HFF-Myc (cell line): ENCODE results near the gene SLC6A4.
A peak's percentile ranks its signal among the peaks of the same experiment; 100 is the strongest.

Experiments
- DNase-seq: peaks from one replicate; pipeline ENCODE4 v3.0.0-alpha.2; 2011; ENCODE audit warnings: low read depth; ENCODE audit errors: extremely low read depth
- H3K4me3 ChIP-seq: replicated peaks from 2 replicates; pipeline ENCODE4 v1.5.1; 2011; ENCODE audit warnings: low read depth, mild to moderate bottlenecking, control low read depth, low read length
- TF ChIP-seq, protein P1 (sequence below): IDR thresholded peaks from 2 replicates; pipeline ENCODE4 v1.5.1; 2012; ENCODE audit warnings: mild to moderate bottlenecking, low read depth, low read length, control low read depth; ENCODE audit errors: missing control alignments

SLC6A4 gene

GRCh38 chr17:30235386-30236296 is at the start of gene SLC6A4:
Gene SLC6A4 (minus strand): TSS chr17:30235697. CDS start chr17:30221958, 13,739 bp downstream.
- no peak for DNase-seq
- TF ChIP-seq, protein P1, sequence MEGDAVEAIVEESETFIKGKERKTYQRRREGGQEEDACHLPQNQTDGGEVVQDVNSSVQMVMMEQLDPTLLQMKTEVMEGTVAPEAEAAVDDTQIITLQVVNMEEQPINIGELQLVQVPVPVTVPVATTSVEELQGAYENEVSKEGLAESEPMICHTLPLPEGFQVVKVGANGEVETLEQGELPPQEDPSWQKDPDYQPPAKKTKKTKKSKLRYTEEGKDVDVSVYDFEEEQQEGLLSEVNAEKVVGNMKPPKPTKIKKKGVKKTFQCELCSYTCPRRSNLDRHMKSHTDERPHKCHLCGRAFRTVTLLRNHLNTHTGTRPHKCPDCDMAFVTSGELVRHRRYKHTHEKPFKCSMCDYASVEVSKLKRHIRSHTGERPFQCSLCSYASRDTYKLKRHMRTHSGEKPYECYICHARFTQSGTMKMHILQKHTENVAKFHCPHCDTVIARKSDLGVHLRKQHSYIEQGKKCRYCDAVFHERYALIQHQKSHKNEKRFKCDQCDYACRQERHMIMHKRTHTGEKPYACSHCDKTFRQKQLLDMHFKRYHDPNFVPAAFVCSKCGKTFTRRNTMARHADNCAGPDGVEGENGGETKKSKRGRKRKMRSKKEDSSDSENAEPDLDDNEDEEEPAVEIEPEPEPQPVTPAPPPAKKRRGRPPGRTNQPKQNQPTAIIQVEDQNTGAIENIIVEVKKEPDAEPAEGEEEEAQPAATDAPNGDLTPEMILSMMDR = no peak
- H3K4me3 ChIP-seq = peak within 1 kb of the TSS; percentile 35

DNA sequence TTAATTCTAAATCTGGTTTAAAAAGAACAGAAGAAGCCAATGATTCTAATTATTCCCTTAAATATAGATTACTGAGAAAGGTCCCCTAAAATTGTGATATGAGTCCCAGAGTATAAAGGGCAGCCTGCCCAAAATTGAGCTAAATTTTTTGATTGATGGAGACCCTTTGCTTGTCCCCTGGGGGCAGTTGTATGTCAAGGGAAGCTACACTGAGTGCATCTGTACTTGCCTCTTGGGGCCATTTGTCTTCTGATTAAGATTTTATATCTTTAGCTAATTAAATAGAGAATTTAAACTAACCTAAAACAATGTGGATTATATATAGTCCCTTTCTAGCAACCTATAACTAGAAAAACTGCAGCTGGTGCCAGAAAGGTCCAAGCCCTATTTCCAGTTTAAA is 43.7 kb upstream of the SLC6A4 start:
- no peak for DNase-seq

GRCh38 chr17:30278032-30278431 is 42.5 kb upstream of the SLC6A4 start:
- DNase-seq = no peak
- TF ChIP-seq, protein P1 = no peak
- no peak overlapping the region for H3K4me3 ChIP-seq

More for the DNA sequence above, 43.7 kb upstream of the SLC6A4 start:
- no peak overlapping the region for H3K4me3 ChIP-seq
- TF ChIP-seq, protein P1 = no peak

GRCh38 chr17:30275911-30276310 is 40.4 kb upstream of the SLC6A4 start:
- no peak overlapping the region for H3K4me3 ChIP-seq
- DNase-seq = no peak
- TF ChIP-seq, protein P1 = no peak

DNA sequence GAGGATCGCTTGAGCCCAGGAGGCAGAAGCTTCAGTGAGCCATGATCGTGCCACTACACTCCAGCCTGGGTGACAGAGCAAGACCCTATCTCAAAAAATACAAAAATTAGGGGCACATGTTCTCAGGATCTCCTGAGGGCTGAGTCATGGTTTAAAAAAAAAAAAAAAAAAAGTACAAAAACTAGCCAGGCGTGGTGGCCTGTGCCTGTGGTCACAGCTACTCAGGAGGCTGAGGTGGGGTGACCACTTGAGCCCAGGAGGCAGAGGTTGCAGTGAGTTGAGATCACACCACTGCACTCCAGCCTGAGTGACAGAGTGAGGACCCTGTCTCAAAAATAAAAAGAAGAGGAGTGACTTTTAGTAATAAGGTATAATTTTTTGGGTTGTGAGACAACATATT is 39.4 kb upstream of the SLC6A4 start:
- TF ChIP-seq, protein P1 = no peak
- no peak overlapping the region for H3K4me3 ChIP-seq
- no peak for DNase-seq

DNA sequence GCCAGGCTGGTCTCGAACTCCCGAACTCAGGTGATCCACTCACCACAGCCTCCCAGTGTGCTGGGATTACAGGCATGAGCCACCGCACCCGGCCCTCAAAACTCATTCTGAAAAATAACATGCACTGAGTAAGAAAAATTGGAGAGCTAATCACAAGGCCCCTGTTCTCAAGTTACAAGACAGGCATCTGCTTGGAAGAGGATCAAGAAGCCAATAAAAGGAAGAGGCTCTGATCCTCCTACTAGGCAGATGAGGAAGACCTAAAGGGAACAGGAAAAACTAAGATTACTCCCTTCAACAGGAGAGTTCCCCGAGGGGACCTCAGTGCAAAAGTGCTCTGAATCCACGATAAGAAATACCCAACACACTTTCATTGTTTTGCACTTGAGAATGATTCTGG is 37.9 kb upstream of the SLC6A4 start:
- TF ChIP-seq, protein P1 = no peak
- no peak overlapping the region for H3K4me3 ChIP-seq
- DNase-seq = peak; percentile 16
